T-helper 2 cell treated with Interferon-gamma antibody and Interleukin-4, amounts not matched to agents 5 μg/mL and 100 μg/mL, for 36 hours (primary cell): ENCODE measurements around the gene EPHA4.
A peak's percentile ranks its signal among the peaks of the same experiment; 100 is the strongest.

Experiments
- DNase-seq: peaks from one replicate; pipeline ENCODE4 v3.0.0; 2021; ENCODE audit warnings: low spot score
- H3K27ac Mint-ChIP-seq: one replicate; pipeline ENCODE4 v1.8.0; 2021; ENCODE audit warnings: mild to moderate bottlenecking, mixed read lengths
- H3K27me3 Mint-ChIP-seq: one replicate; pipeline ENCODE4 v1.8.0; 2021; ENCODE audit warnings: low read depth, mixed read lengths
- H3K36me3 Mint-ChIP-seq: one replicate; pipeline ENCODE4 v1.8.0; 2021; ENCODE audit warnings: low read depth, mixed read lengths
- H3K4me1 Mint-ChIP-seq: one replicate; pipeline ENCODE4 v1.8.0; 2021; ENCODE audit warnings: low read depth, mixed read lengths
- H3K4me3 Mint-ChIP-seq: one replicate; pipeline ENCODE4 v1.8.0; 2022; ENCODE audit warnings: mild to moderate bottlenecking, moderate library complexity, mixed read lengths
- H3K9me3 Mint-ChIP-seq: one replicate; pipeline ENCODE4 v1.8.0; 2021; ENCODE audit warnings: mixed read lengths

EPHA4 gene

GRCh38 chr2:221541131-221541735 is 30.9 kb downstream of the EPHA4 start:
- Mint-ChIP-seq H3K4me1 (no peaks in the 10 kb centered on the region), H3K27me3 (peaks cover 18% of the 10 kb centered on the region), H3K36me3 (no peaks in the 10 kb centered on the region), H3K27ac (no peak overlapping the region), H3K4me3 (no peak overlapping the region), H3K9me3 (no peaks in the 10 kb centered on the region)
- DNase-seq, result no peak

GRCh38 chr2:221539246-221539645 is 32.9 kb downstream of the EPHA4 start:
- peaks cover 30% of the 10 kb centered on the region for H3K27me3 Mint-ChIP-seq
- H3K4me3 Mint-ChIP-seq, result no peak overlapping the region
- no peaks in the 10 kb centered on the region for H3K9me3 Mint-ChIP-seq
- H3K4me1 Mint-ChIP-seq, result peaks cover 2% of the 10 kb centered on the region
- no peak for DNase-seq
- no peaks in the 10 kb centered on the region for H3K36me3 Mint-ChIP-seq
- no peak overlapping the region for H3K27ac Mint-ChIP-seq

- Mint-ChIP-seq H3K27me3 (peaks cover 27% of the 10 kb centered on the region), H3K9me3 (no peaks in the 10 kb centered on the region), H3K4me3 (no peak overlapping the region), H3K27ac (no peak overlapping the region), H3K36me3 (no peaks in the 10 kb centered on the region), H3K4me1 (peaks cover 2% of the 10 kb centered on the region)
- DNase-seq, result no peak
These were observed 36.3 kb downstream of the EPHA4 start for GRCh38 chr2:221535824-221536223.

- Mint-ChIP-seq H3K4me3 (no peak overlapping the region), H3K9me3 (no peaks in the 10 kb centered on the region), H3K4me1 (peaks cover 17% of the 10 kb centered on the region), H3K27ac (no peak overlapping the region), H3K36me3 (no peaks in the 10 kb centered on the region), H3K27me3 (peaks cover 35% of the 10 kb centered on the region)
- DNase-seq, result no peak
These were observed 38.8 kb downstream of the EPHA4 start for GRCh38 chr2:221533299-221533698.

GRCh38 chr2:221532641-221533040 is 39.5 kb downstream of the EPHA4 start:
- Mint-ChIP-seq H3K9me3 (no peaks in the 10 kb centered on the region), H3K4me1 (peaks cover 22% of the 10 kb centered on the region), H3K4me3 (no peak overlapping the region), H3K36me3 (no peaks in the 10 kb centered on the region), H3K27me3 (peaks cover 33% of the 10 kb centered on the region), H3K27ac (no peak overlapping the region)
- no peak for DNase-seq

GRCh38 chr2:221530653-221531037 is 41.5 kb downstream of the EPHA4 start:
- peaks cover 27% of the 10 kb centered on the region for H3K4me1 Mint-ChIP-seq
- H3K27ac Mint-ChIP-seq, result no peak overlapping the region
- no peak for DNase-seq
- H3K4me3 Mint-ChIP-seq, result no peak overlapping the region
- no peaks in the 10 kb centered on the region for H3K9me3 Mint-ChIP-seq
- peaks cover 22% of the 10 kb centered on the region for H3K27me3 Mint-ChIP-seq
- no peaks in the 10 kb centered on the region for H3K36me3 Mint-ChIP-seq

- H3K4me1 Mint-ChIP-seq, result peaks cover 27% of the 10 kb centered on the region
- H3K36me3 Mint-ChIP-seq, result no peaks in the 10 kb centered on the region
- H3K27ac Mint-ChIP-seq, result peak overlapping the region; percentile 77
- H3K4me3 Mint-ChIP-seq, result peak overlapping the region; percentile 68
- no peaks in the 10 kb centered on the region for H3K9me3 Mint-ChIP-seq
- peaks cover 17% of the 10 kb centered on the region for H3K27me3 Mint-ChIP-seq
- no peak for DNase-seq
These were observed 42.0 kb downstream of the EPHA4 start for GRCh38 chr2:221529943-221530652.

- H3K36me3 Mint-ChIP-seq, result no peaks in the 10 kb centered on the region
- H3K27me3 Mint-ChIP-seq, result peaks cover 15% of the 10 kb centered on the region
- DNase-seq, result no peak
- H3K4me3 Mint-ChIP-seq, result peak overlapping the region; percentile 68
- H3K4me1 Mint-ChIP-seq, result peaks cover 27% of the 10 kb centered on the region
- H3K27ac Mint-ChIP-seq, result peak overlapping the region; percentile 77
- H3K9me3 Mint-ChIP-seq, result no peaks in the 10 kb centered on the region
These were observed 42.7 kb downstream of the EPHA4 start for GRCh38 chr2:221529177-221529942.

GRCh38 chr2:221527776-221528309 is 44.3 kb downstream of the EPHA4 start:
- Mint-ChIP-seq H3K9me3 (no peaks in the 10 kb centered on the region), H3K4me3 (no peak overlapping the region), H3K27me3 (peaks cover 12% of the 10 kb centered on the region), H3K36me3 (no peaks in the 10 kb centered on the region), H3K27ac (peak overlapping the region; percentile 59), H3K4me1 (peaks cover 27% of the 10 kb centered on the region)
- no peak for DNase-seq

GRCh38 chr2:221524158-221524557 is 47.9 kb downstream of the EPHA4 start:
- Mint-ChIP-seq H3K4me3 (no peak overlapping the region), H3K27ac (no peak overlapping the region), H3K36me3 (peaks cover 4% of the 10 kb centered on the region), H3K4me1 (peaks cover 29% of the 10 kb centered on the region), H3K9me3 (no peaks in the 10 kb centered on the region), H3K27me3 (peaks cover 5% of the 10 kb centered on the region)
- no peak for DNase-seq

GRCh38 chr2:221521233-221521845 is 50.8 kb downstream of the EPHA4 start:
- Mint-ChIP-seq H3K27me3 (peaks cover 2% of the 10 kb centered on the region), H3K9me3 (no peaks in the 10 kb centered on the region), H3K4me3 (no peak overlapping the region), H3K36me3 (peaks cover 4% of the 10 kb centered on the region), H3K27ac (peak overlapping the region; percentile 49), H3K4me1 (peaks cover 11% of the 10 kb centered on the region)
- no peak for DNase-seq

GRCh38 chr2:221518935-221519625 is 53.0 kb downstream of the EPHA4 start:
- H3K4me3 Mint-ChIP-seq, result no peak overlapping the region
- no peak overlapping the region for H3K27ac Mint-ChIP-seq
- DNase-seq, result peak; percentile 12
- peaks cover 5% of the 10 kb centered on the region for H3K36me3 Mint-ChIP-seq
- peaks cover 8% of the 10 kb centered on the region for H3K27me3 Mint-ChIP-seq
- H3K9me3 Mint-ChIP-seq, result no peaks in the 10 kb centered on the region
- peaks cover 11% of the 10 kb centered on the region for H3K4me1 Mint-ChIP-seq

- H3K27me3 Mint-ChIP-seq, result peaks cover 9% of the 10 kb centered on the region
- no peak overlapping the region for H3K4me3 Mint-ChIP-seq
- peak; percentile 18 for DNase-seq
- no peak overlapping the region for H3K27ac Mint-ChIP-seq
- H3K4me1 Mint-ChIP-seq, result peaks cover 13% of the 10 kb centered on the region
- H3K36me3 Mint-ChIP-seq, result peaks cover 5% of the 10 kb centered on the region
- no peaks in the 10 kb centered on the region for H3K9me3 Mint-ChIP-seq
These were observed 53.7 kb downstream of the EPHA4 start for GRCh38 chr2:221518201-221518934.
